K562 (cell line): ENCODE data around the gene GNGT2. TPM values are rescaled to one million over a fixed set of nuclear protein-coding genes. Genes with fewer than 3 reads are reported as not detected.

ENCODE experiments used
- BACH1 ChIP-seq: fragments of 200-800 bp; sonication (Bioruptor generic); IDR thresholded peaks from 2 replicates; pipeline ENCODE4 v1.6.1; 2016; ENCODE audit warnings: missing genetic modification characterization, missing compliant biosample characterization
- CEBPB ChIP-seq: fragments of 450-650 bp; IDR thresholded peaks from 2 replicates; pipeline ENCODE4 v1.6.1; 2016; ENCODE audit warnings: missing genetic modification characterization, missing compliant biosample characterization
- CXXC5 ChIP-seq: fragments of 250-450 bp; sonication (Bioruptor Pico); IDR thresholded peaks from 2 replicates; pipeline ENCODE4 v1.8.0; 2022; ENCODE audit warnings: inconsistent platforms, mild to moderate bottlenecking, moderate library complexity
- DACH1 ChIP-seq: fragments of 450-650 bp; IDR thresholded peaks from 2 replicates; pipeline ENCODE4 v1.6.1; 2018; ENCODE audit not compliant: partially characterized antibody
- NFIX ChIP-seq: fragments of 250-450 bp; sonication (Bioruptor Pico); IDR thresholded peaks from 2 replicates; pipeline ENCODE4 v1.4.0; 2020; ENCODE audit warnings: low read depth, mild to moderate bottlenecking, moderate library complexity
- POLR2B ChIP-seq: fragments of 450-650 bp; IDR thresholded peaks from 2 replicates; pipeline ENCODE4 v1.6.1; 2018; ENCODE audit warnings: low read depth; ENCODE audit not compliant: partially characterized antibody
- U2AF1 ChIP-seq: fragments of 200-400 bp; formaldehyde crosslinking; optimal IDR thresholded peaks from 2 replicates; pipeline ENCODE3; 2017; ENCODE audit warnings: mild to moderate bottlenecking, low read depth, low read length, moderate library complexity
- U2AF2 ChIP-seq: fragments of 200-400 bp; formaldehyde crosslinking; optimal IDR thresholded peaks from 2 replicates; pipeline ENCODE3; 2017; ENCODE audit warnings: low read depth, mild to moderate bottlenecking, low read length
- ZFP36 ChIP-seq: fragments of 150-350 bp; IDR thresholded peaks from 2 replicates; pipeline ENCODE4 v1.6.1; 2018; ENCODE audit warnings: low read length, low read depth; ENCODE audit not compliant: partially characterized antibody
- ZKSCAN1 ChIP-seq: fragments of 150-350 bp; IDR thresholded peaks from 2 replicates; pipeline ENCODE4 v1.6.1; 2016; ENCODE audit warnings: low read depth, low read length
- ZNF140 ChIP-seq: fragments of 250-450 bp; sonication (Bioruptor Pico); IDR thresholded peaks from 2 replicates; pipeline ENCODE4 v1.8.0; 2021; ENCODE audit warnings: moderate library complexity, mild to moderate bottlenecking, inconsistent platforms
- polyA plus RNA-seq, 8 experiments: library from polyadenylated mRNA; depleted of rRNA in 4 of 8; stranded (reverse) in 5 of 8; unstranded in 3 of 8; fragments of >200 nt; fragmentation: Nextera tagmentation in 2 of 8; fragmentation: Illumina TruSeq in 1 of 8; extraction: Ambion mirVana in 2 of 8; extraction: Trizol in 1 of 8; gene quantifications; 2 replicates each; pipeline versions ENCODE4 v1.2.1 to v1.2.3, GENCODE V29; 2011 to 2014; ENCODE audit warnings: inconsistent platforms in 1 of 8, missing spikeins in 1 of 8
- total RNA-seq, 7 experiments: library from RNA; depleted of rRNA in 6 of 7; stranded (reverse); fragments of >200 nt in 6 of 7; fragmentation: Illumina TruSeq in 2 of 7; extraction: Trizol in 2 of 7; gene quantifications; 2 replicates each; pipeline versions ENCODE4 v1.2.1 to v1.2.3, GENCODE V29; 2011 to 2021; ENCODE audit warnings: low replicate concordance in 1 of 7
- TF ChIP-seq, protein P1 (sequence below): fragments of 450-650 bp; IDR thresholded peaks from 2 replicates; pipeline ENCODE4 v1.7.1; 2018; ENCODE audit warnings: mild to moderate bottlenecking, low read depth; ENCODE audit not compliant: partially characterized antibody
- TF ChIP-seq, protein P2 (sequence below): fragments of 250-450 bp; sonication (Bioruptor Pico); IDR thresholded peaks from 2 replicates; pipeline ENCODE4 v1.6.1; 2021; ENCODE audit warnings: mild to moderate bottlenecking
- TF ChIP-seq, protein P3 (sequence below): fragments of 450-650 bp; formaldehyde crosslinking; IDR thresholded peaks from 2 replicates; pipeline ENCODE4 v1.4.0; 2020; ENCODE audit warnings: mild to moderate bottlenecking
- TF ChIP-seq, protein P4 (sequence below): fragments of 250-450 bp; sonication (Bioruptor Pico); IDR thresholded peaks from 2 replicates; pipeline ENCODE4 v1.9.0; 2021; ENCODE audit warnings: mild to moderate bottlenecking, inconsistent platforms
- TF ChIP-seq, protein P5 (sequence below): fragments of 450-650 bp; formaldehyde crosslinking; IDR thresholded peaks from 2 replicates; pipeline ENCODE4 v1.4.0; 2020; ENCODE audit warnings: mild to moderate bottlenecking, moderate library complexity

The GNGT2 gene
- total and polyA plus RNA-seq, 9 of the 15 experiments (the other 6 are each of a cell fraction or from before 2014, with no cell fraction given), result not detected

DNA sequence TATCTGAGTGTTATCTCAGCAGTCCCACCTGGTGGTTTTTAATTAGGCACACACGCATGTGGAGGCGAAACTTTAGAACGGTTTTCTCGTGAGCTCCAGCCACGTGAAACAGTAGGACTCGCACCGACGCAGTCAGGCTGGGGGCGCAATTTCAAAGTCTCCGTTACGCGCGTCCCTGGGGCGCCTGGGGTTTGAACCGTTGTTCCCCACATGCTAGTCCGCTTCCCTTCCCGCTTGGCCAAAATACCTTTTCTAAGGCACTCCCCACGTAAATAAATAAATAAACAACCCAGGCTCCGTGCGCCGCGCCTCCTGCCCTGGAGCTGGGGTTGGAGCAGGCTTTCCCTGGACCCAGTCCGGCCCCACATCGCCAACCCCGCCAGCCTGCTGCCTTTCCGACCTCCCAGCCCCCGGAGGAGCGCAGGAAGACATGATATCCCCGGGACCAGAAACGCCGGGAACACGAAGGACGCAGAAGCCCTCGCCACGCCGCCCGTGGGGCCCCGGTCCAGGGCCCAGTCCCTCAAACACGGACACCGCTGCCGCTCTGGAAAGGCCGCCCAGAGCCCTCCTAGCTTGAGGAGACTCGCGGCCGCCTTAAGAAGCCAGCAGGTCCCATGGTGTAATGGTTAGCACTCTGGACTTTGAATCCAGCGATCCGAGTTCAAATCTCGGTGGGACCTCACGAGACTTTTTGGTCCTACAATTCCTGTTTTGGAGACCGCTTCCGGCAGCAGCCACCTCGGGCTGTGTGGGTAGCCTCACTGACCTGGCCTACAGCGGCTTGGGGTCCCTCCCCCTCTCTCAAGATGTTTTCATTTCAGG is 18.2 kb downstream of the GNGT2 start (continued):
- TF ChIP-seq, protein P1, sequence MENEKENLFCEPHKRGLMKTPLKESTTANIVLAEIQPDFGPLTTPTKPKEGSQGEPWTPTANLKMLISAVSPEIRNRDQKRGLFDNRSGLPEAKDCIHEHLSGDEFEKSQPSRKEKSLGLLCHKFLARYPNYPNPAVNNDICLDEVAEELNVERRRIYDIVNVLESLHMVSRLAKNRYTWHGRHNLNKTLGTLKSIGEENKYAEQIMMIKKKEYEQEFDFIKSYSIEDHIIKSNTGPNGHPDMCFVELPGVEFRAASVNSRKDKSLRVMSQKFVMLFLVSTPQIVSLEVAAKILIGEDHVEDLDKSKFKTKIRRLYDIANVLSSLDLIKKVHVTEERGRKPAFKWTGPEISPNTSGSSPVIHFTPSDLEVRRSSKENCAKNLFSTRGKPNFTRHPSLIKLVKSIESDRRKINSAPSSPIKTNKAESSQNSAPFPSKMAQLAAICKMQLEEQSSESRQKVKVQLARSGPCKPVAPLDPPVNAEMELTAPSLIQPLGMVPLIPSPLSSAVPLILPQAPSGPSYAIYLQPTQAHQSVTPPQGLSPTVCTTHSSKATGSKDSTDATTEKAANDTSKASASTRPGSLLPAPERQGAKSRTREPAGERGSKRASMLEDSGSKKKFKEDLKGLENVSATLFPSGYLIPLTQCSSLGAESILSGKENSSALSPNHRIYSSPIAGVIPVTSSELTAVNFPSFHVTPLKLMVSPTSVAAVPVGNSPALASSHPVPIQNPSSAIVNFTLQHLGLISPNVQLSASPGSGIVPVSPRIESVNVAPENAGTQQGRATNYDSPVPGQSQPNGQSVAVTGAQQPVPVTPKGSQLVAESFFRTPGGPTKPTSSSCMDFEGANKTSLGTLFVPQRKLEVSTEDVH, result peak; percentile 23
- TF ChIP-seq CEBPB (tag), result no peak
- peak; percentile 30 for TF ChIP-seq ZKSCAN1
- 0 out of 2 replicates have a peak, but pooled peaks have one; percentile 49 for TF ChIP-seq BACH1 (tag)
- TF ChIP-seq, protein P2, sequence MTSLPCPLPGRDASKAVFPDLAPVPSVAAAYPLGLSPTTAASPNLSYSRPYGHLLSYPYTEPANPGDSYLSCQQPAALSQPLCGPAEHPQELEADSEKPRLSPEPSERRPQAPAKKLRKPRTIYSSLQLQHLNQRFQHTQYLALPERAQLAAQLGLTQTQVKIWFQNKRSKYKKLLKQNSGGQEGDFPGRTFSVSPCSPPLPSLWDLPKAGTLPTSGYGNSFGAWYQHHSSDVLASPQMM, result no peak
- TF ChIP-seq, protein P3, sequence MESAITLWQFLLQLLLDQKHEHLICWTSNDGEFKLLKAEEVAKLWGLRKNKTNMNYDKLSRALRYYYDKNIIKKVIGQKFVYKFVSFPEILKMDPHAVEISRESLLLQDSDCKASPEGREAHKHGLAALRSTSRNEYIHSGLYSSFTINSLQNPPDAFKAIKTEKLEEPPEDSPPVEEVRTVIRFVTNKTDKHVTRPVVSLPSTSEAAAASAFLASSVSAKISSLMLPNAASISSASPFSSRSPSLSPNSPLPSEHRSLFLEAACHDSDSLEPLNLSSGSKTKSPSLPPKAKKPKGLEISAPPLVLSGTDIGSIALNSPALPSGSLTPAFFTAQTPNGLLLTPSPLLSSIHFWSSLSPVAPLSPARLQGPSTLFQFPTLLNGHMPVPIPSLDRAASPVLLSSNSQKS (CRISPR knock-in tag), result no peak
- TF ChIP-seq POLR2B, result peak; percentile 60
- TF ChIP-seq, protein P4, sequence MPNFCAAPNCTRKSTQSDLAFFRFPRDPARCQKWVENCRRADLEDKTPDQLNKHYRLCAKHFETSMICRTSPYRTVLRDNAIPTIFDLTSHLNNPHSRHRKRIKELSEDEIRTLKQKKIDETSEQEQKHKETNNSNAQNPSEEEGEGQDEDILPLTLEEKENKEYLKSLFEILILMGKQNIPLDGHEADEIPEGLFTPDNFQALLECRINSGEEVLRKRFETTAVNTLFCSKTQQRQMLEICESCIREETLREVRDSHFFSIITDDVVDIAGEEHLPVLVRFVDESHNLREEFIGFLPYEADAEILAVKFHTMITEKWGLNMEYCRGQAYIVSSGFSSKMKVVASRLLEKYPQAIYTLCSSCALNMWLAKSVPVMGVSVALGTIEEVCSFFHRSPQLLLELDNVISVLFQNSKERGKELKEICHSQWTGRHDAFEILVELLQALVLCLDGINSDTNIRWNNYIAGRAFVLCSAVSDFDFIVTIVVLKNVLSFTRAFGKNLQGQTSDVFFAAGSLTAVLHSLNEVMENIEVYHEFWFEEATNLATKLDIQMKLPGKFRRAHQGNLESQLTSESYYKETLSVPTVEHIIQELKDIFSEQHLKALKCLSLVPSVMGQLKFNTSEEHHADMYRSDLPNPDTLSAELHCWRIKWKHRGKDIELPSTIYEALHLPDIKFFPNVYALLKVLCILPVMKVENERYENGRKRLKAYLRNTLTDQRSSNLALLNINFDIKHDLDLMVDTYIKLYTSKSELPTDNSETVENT (CRISPR knock-in tag), result peak; percentile 18
- TF ChIP-seq, protein P5, sequence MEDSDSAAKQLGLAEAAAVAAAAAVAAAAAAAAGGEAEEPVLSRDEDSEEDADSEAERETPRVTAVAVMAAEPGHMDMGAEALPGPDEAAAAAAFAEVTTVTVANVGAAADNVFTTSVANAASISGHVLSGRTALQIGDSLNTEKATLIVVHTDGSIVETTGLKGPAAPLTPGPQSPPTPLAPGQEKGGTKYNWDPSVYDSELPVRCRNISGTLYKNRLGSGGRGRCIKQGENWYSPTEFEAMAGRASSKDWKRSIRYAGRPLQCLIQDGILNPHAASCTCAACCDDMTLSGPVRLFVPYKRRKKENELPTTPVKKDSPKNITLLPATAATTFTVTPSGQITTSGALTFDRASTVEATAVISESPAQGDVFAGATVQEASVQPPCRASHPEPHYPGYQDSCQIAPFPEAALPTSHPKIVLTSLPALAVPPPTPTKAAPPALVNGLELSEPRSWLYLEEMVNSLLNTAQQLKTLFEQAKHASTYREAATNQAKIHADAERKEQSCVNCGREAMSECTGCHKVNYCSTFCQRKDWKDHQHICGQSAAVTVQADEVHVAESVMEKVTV (CRISPR knock-in tag), result peak; percentile 11; the same call in 1 of the 2 replicates
- TF ChIP-seq CXXC5, result peak; percentile 99
- peak; percentile 40 for TF ChIP-seq DACH1
- no peak for TF ChIP-seq ZNF140
- no peak for TF ChIP-seq U2AF1
- no peak for TF ChIP-seq U2AF2
- peak; percentile 41 for TF ChIP-seq ZFP36
- no peak for TF ChIP-seq NFIX (CRISPR knock-in tag)
